NCI-H1694 treated with DMSO at 0.1 percent for 48 hours (cell line): ENCODE results near the gene IQCM.
"Not testable (repeated sequence)": the region's sequence is repeated elsewhere in the genome, so short reads cannot be mapped to it uniquely, and the experiment has no call there.

Source experiments
- DNase-seq: peaks from one replicate; lab custom pipeline; 2025; lab: John Stamatoyannopoulos, UW

The IQCM gene

DNA sequence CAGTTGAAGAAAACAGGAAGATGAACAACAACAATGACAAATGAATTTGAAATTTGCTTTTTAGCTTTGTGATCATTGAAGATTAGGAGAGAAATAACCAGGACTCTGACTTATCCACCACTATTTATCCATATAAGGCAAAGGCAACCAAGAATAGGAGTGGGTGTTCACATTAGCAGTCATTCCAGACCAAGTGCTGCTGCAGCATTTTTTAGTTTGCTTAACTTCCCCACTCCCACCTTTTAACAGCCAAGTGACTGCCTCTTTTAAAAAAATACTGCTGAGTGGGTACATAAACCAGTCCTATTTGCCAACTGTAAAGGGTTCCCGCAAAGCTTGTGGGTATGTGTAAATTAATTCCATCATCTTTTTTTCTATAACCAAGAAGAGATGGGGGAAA is 230.9 kb downstream of the IQCM start:
- DNase-seq: no peak

DNA sequence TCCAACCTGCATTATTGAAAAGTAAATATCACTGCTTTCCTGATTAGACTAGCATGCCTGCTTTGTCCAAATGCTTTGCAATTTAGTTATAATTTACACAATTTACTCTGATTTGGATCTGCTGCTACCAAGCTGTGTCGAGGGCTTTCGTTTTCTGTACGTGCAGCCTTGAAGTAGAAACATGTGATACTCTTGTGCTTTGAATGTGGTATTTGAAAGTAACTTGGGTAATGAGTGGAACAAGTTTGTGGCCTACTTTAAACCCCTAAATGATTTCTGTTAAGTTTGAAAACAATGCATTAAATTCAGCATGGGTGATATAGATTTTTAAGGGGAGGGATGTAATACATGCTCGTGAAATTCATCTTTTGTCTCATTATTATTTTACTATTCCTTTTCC is 240.7 kb downstream of the IQCM start:
- no peak for DNase-seq

DNA sequence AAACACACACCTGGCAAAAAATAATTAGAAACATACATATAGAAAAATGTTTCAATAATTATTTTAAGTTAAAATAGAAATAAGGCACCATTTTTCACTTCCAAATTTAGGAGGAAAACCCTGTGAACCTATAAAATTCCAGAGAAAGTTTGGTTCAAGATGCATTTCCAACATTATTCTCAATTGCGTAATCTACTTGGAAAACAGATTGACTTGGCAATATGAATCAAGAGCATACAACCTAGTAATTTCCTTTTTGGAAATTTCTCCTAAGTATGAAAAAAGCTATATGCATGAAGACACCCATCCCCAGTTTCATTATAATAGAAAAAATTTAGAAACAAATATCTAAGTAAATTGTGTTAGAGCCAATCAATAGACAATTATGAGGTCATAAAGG is 242.9 kb downstream of the IQCM start:
- no peak for DNase-seq

DNA sequence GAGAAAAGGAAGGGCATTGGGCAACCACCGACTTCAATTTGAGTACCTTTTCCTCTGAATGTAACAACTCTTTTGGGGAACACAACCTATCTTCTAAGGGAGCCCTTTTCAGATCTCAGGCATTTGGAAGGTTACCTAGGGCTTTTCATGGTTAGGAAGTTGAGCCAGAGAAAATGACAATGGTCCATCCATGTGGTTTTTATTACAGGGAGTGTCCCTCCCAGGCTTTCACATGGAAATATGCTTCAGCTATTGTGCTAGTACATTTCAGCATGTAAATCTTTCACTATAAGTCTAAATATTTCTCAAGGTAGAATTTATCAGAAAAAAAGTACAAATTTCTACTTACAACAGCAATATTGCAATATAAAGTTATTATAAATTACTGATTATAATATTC is 259.8 kb downstream of the IQCM start:
- no peak for DNase-seq

DNA sequence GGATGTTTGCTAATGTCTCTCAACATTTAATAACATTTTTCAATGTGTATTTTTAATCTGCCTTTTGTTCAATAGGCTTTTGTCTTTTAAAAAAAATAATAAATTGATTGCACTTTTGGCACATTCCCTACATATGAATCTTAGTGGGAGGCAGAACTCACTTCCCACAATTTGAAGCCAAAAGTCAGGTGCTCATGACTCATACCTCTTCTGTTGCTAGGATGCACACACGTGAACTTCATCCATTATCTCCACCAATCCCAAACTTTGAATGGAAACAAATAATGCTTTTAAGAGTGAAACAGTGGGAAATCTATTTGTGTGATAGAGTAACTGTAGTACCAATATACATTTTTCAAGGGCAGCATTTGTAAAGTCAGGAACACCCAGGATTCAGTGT is 260.5 kb downstream of the IQCM start:
- DNase-seq: no peak

DNA sequence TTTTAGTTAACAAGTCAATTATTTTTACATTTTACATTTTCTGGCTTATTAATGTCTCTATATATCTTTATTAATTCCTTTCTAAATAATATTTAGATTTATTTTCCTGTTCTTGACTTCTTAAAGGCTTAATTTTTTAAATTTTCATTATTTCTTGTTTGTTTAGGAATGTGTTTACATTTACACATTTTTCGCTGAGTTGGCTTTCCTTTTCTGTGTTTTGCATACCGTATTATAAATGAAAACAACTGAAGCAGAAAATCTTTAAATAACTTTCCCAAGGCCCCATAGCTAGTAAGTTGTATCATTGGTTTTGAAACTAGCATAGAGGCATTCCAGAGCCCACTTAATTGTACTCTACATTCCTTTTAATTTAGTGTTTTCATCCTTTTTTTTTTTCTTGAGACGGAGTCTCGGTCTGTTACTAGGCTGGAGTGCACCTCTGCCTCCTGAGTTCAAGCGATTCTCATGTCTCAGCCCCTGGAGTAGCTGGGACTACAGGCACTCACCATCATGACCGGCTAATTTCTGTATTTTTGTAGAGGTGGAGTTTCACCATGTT is 261.6 kb downstream of the IQCM start:
- DNase-seq: no peak

DNA sequence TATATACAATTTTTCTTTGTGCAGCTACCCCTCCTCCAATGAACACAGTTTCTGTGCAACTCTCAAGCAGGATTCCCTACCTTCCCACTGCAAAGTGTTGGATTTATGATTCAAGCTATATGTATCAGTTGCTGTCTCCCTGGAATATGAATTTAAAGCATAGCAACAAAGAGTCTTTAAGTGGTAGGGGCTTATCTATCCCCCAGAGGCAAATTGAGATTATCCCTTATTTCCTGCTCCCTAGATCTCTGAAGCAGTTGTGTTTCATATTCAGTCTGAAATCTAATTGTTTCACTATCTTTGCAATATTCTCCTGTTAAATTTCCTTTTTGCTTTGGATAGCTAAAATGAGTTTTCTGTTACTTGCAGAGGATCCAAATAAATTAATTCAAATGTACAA is 263.0 kb downstream of the IQCM start:
- no peak for DNase-seq

DNA sequence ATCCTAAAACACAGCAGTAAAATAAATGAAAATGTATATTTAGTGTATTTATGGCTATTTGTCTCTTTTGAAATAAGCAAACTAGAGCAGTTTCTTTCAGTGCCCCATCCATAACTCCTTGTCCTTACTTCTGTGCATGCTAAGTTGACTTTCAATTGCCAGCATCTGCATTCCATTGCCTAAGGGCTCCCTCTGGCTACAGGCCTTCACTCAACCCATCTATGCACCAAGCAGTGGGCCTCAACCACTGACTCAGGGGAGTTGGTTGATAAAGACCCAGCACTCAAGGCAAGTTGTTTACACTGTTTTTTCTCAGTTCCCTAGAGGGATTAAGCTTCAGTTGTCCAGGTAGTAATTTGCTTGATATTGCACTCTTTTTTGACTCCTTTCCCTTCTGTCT is 265.7 kb downstream of the IQCM start:
- no peak for DNase-seq

DNA sequence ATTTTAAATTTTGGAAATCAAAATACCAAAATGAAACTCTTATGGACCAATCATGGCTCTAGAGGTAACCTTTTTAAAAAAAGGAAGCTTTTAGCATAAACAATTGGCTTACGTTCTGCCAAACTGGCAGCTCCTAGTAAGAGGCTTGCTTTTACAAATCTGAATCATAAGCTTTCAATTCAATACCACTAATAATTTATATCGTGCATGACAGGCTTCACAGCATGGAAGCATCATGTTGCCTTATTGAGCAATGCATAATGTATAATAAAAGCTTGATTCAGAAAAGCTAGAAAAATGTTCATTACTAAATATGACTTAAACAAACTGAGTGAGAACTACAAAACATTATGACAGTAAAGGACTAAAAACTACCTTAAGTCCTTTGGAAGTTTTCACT is 280.9 kb downstream of the IQCM start:
- no peak for DNase-seq

DNA sequence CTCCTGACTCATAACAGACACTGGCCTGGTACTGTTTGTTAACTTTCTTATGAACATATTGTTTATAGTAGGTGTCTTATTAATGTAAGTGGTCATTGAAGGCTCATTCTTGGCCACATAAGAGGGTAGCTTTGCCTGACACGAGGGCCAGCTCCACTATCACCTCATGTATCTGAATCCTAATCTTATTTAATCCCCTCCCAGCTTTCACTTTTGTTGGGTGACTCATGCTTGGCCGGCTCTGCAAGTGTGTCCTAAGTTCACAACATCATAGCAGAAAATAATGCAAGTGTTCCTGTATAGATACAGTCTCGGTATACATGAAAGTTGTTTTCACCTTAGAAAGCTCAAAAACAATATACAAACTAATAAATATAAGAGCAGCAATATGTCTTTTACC is 283.8 kb downstream of the IQCM start:
- DNase-seq: no peak

DNA sequence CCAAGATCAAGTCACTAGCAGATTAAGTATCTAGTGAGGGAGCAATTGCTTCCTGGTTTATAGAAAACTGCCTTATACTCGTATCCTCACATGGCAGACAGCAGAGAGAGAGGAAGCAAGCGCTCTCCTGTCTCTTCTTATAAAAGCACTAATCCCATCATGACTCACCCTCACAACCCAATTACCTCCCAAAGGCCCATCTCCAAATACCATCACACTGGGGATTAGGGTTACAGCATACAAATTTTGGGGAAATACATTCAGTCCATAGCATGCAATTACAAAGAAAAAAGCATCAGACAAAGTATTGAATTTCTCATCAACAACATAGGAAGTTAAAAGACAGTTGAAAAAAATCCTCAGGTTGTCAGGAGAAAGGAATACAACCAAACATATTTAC is 292.6 kb downstream of the IQCM start:
- DNase-seq: no peak

DNA sequence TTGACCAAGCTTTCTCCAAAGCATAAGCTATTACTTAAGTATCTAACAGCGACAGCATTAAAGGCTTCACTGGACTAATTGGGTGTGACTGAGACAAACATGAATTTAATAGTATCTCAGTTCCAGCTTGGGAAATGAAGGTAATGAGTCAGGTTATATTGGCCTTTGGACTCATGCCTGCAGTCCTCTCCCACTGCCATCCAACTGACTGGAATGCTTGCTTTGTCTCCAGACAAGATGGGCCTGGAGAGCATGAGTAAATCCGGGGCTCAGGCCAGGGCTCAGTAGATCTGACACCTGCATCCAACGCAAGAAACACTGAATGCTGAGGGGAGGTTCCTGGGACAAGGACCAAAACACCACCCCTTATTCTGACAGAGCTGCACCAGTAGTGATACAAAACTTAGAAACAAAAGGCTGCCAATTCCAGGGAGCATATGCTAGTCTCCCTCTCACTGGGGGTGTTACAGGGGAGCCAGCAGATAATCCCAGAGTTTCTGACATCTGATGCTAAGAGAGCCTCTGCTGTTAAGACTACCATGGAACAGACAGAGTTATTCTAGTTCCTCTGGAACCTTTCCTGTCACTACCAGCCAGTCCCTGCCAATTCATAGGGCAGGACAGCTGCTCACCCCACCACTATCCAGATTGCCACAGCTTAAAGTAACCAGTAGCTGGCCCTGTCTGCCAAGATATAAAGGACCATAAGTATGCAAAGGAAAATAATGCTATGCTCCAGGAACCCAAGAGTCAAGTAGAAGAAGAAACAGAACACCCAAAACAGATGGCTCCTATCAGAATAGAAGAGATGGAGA is 293.8 kb downstream of the IQCM start:
- DNase-seq: no peak

DNA sequence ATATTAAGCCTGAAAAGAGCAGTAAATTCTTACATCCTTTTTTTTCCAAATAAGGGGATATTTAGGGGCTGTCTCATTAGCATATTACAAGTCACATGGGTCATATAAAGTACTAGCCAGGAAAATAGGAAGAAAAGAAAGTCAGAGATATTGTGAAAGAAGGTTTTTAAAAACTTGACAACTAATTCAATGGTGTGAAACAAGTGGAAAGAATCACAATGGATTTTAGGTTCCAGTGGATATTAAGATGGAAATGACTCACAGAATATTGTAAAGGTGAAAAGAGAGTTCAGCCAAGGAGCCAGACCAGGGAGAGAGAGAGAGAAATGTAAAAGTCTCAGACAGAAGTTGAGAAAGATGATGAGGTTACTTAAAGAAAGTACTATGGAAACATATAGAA is 297.2 kb downstream of the IQCM start:
- no peak for DNase-seq

DNA sequence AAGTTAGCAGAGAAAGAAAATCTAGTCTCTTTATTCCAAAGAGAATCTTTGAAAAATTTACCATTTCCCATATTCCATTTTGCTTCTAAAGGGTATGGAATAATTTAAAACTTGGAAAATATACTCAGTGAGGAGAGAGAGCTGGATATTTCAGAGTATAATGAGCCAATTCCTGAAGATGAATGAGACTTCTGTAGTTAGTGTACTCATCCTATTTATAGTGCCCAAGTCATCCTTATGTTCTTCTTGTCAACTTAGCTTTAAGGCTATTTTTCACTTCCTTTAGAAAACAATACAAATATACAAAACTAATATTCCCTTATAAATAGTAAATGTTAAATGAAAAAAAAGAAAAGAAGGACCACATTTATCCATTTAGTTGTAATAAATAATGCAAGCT is 302.6 kb downstream of the IQCM start:
- no peak for DNase-seq

DNA sequence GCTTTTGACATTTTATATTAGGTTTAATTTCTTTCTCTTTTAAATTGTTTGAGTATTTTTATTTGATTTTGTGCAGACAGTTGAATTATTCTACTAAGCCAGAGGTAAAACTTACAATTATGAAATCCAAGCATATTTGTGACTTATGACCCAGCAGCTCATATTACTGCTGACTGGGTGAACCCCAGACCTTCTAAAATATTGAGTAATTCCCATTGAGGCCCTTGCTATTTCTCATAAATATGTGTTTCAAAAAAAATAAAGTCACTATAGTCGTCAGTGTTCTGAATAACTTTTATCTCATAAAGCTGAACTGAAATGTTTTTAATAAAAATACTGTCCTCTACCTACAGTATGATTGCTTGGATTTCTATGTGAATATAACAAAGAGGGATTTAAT is 303.1 kb downstream of the IQCM start:
- no peak for DNase-seq

DNA sequence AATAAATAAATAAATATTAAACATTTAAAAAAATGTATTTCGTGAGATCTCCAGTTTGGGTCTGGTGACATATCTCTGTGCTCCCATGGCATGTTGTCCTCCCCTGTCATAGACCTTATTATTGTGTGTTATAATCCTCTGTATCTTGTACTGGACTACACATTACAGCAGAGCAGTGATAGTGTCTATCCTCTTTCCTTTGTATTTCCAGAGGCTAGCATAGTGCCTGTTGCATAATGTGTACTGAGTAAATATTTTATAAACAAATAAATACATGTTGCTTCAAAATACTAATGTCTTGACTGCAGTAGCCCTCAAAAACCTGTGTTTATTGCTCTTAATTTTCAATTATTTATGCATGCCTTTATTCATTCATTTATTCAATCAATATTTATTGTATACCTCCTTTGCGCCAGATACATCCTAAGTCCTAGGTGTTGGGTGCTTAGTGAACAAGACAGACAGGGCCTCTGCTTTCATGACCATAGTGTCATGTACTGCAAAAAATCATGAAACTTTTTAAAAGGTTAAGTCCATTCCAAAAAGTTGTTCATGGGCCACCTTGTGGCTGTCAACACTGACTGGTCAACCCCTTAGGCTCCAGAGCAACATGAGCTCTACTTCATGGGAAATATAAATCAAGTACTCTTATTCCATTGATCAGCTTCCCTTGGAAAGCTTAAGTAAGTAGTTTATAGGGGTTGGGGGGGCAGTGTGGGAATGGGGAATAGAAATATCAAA is 303.9 kb downstream of the IQCM start:
- no peak for DNase-seq

DNA sequence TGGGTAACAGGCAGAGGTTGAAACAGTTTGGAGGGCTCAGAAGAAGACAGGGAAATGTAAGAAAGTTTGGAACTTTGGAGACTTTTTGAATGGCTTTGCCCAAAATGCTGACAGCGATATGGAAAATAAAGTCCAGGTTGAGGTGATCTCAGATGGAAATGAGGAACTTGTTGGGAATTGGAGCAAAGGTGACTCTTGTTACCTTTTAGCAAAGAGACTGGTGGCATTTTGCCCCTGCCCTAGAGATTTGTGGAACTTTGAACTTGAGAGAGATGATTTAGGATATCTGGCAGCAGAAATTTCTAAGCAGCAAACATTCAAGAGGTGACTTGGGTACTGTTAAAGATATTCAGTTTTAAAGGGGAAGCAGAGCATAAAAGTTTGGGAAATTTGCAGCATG is 308.3 kb downstream of the IQCM start:
- DNase-seq: not testable (repeated sequence)

DNA sequence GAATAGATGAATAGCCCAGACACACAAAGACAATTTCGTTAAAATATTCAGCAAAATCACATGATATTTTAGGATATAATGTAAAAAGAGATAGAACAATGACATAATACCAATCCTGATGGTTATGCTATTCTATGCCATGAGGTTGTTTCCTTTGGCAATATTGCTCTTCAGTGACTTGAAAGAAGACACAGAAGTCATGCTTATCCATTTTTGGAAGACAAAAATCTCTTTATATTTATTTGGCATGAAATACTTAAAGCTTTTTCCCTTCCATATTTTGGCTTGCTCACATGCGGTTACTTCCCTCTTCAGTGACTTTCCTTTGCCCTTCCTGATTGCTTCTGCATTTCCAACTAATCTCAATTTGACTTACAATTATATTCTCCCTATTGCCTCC is 314.8 kb downstream of the IQCM start:
- no peak for DNase-seq

DNA sequence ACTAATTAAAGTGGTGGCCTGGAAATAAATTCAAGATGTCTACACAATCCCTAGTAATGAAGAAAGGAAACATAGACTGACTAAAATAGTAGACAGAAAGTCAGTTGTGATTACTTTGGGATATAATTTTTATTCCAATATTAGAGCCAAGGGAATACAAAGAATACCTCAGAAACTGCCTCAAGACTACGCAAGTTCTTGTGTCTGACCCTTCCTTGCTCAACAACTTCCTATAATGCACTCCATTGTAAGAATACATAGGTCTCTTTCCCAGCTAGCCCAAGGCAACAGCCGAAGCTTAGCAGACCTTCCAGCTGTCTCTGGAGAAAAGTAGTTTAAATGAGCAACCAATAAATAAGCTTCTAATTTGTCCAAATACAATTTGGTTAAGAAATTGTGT is 315.9 kb downstream of the IQCM start:
- no peak for DNase-seq

DNA sequence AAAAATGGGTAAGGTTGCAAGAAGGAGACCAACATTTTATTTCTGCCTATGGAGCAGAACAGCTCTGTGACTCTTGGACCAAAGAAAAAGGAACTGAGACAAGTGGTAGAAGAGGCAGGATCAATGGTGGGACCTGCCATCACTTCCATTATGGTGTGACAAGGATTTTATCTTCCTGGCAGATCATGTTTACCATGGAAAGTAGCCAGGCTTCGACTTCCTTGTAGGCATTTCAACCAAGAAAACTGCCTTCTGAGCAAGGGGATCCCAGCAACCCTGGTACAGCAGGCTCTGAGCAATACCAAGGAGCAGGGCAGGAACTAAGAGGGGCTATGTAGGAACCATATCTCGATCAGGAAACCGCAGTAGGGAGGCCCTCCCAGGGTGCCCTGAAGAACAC is 317.4 kb downstream of the IQCM start:
- no peak for DNase-seq

DNA sequence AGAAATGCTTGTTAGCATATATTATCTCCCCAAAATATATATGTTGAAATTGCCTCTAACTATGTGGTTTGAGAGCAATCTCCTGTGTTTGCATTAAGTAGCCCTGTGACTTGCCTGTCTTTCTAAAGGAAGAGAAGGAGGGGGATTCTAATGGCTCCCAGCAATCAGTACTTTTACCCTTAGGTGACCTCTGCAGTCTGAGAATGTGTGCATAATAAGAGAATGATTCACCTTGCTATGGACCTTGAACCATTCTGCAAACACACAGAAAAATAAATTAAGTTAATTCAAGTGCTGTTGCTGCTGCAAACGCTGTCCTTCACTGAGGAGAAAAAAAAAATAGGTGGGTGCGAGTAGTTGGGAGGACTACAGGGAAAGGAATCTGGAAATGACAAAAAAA is 322.2 kb downstream of the IQCM start:
- no peak for DNase-seq

DNA sequence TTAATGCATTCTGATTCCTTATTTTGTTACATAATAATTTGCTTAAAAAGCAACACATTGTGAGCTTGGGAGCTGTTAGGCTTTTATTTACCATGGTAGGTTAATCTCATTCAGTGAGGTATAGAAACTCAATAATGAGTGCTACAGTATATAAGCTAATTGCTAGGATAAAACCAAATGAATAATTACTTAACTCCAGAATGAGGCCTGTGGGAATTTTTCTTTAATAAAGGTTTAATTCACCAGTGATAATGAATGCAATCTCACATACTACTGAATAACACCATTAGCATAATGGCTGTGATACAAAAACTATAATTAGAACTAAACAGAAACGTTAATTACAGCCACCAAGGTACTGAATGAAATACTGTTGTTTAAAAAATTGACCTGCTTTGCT is 326.3 kb downstream of the IQCM start:
- no peak for DNase-seq

DNA sequence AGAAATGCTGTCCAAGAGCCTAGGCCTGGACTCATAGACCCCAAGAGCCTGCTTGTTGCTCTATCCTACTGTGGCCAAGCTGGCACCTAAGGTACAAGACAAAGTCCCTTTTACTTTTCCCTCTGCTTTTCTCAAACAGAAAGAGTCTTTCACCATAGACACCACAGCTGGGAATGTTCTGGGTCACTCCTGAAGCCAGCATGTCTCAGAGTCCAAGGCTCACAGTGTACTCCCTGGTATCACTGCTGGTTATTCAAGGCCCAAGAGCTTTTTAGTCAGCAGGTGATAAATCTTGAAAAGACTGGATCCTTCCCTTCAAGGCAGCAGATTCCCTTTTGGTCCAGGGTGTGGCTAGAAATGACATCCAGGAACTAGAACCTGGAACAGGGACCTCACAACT is 328.8 kb downstream of the IQCM start:
- no peak for DNase-seq
